ENCODE results near the gene ITGAX.

- TF ChIP-seq POLR2A (IDR thresholded peaks at IDR 0.05), result no peak
- no peak for TF ChIP-seq CTCF (IDR thresholded peaks at IDR 0.05 in 4 of 5, conservative IDR thresholded peaks at IDR 0.05 in 1 of 5)
Measured at GRCh38 chr16:31403590-31404352, 48.8 kb downstream of the ITGAX start.

All from gastrocnemius medialis (tissue), 4 donors.